Uterus (tissue), 2 donors: Measurements from ENCODE around the gene SULT6B1.

Experiments
- POLR2A ChIP-seq, 2 donors: fragments of 450-650 bp; IDR thresholded peaks; one replicate each; pipeline ENCODE4 v1.6.1; 2016; ENCODE audit warnings: antibody characterized with exemption in 2 of 2, mild to moderate bottlenecking in 1 of 2, moderate library complexity in 1 of 2
- TF ChIP-seq, protein P1 (sequence below), 4 experiments: fragments of 200-600 bp in 2 of 4; fragments of 450-650 bp in 2 of 4; sonication (generic) in 2 of 4; IDR thresholded peaks; one replicate each; pipeline ENCODE4 v1.5.1; 2016 to 2019; ENCODE audit warnings: antibody characterized with exemption in 4 of 4, mild to moderate bottlenecking in 2 of 4, moderate library complexity in 1 of 4

DNA sequence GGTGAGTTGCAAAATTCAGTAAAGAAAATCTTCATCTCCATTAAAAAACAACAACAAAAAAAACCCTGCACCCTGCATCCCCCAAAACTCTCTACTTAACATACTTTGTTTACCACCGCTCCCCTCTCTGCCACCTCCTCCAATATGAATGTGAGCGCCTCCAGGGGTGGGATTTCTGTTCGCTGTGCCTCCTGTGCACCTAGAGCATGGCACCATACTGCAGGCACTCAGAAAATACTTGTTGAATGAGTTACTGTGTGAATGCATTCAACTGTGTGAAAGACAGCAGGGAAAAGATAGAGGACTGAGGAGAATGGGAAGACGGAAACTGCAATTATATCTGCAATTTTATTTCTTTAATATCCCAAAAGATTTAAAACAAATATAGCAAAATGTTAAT is 38.4 kb upstream of the SULT6B1 start:
- TF ChIP-seq POLR2A (IDR thresholded peaks at IDR 0.05), result no peak
- TF ChIP-seq, protein P1, sequence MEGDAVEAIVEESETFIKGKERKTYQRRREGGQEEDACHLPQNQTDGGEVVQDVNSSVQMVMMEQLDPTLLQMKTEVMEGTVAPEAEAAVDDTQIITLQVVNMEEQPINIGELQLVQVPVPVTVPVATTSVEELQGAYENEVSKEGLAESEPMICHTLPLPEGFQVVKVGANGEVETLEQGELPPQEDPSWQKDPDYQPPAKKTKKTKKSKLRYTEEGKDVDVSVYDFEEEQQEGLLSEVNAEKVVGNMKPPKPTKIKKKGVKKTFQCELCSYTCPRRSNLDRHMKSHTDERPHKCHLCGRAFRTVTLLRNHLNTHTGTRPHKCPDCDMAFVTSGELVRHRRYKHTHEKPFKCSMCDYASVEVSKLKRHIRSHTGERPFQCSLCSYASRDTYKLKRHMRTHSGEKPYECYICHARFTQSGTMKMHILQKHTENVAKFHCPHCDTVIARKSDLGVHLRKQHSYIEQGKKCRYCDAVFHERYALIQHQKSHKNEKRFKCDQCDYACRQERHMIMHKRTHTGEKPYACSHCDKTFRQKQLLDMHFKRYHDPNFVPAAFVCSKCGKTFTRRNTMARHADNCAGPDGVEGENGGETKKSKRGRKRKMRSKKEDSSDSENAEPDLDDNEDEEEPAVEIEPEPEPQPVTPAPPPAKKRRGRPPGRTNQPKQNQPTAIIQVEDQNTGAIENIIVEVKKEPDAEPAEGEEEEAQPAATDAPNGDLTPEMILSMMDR (IDR thresholded peaks at IDR 0.05), result no peak
